NCI-H524 treated with DMSO at 0.1 percent for 48 hours (cell line): ENCODE data around the gene MEPCE.
A peak's percentile ranks its signal among the peaks of the same experiment; 100 is the strongest.

ENCODE experiments used
- DNase-seq: peaks from one replicate; lab custom pipeline; 2025; lab: John Stamatoyannopoulos, UW

Gene MEPCE

DNA sequence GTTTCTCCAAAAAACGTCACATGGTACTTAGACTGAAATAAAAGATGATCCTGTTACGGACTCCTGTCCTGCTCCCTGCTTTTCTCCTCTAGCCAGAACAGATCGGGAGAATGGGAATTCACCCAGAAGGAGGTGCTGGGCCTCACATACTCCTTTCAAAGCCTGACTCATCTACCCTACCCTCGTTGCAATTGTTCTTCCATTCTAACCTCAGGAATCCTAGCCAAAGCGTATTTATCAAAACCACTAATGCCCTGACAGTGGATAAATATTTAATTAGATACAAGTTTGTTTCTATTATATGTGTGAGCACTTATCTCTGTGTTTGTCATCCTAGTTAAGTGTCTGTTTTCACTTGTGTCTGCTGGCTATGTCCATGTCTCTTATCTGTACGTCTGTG, 22.9 kb upstream of the MEPCE start:
- no peak for DNase-seq

DNA sequence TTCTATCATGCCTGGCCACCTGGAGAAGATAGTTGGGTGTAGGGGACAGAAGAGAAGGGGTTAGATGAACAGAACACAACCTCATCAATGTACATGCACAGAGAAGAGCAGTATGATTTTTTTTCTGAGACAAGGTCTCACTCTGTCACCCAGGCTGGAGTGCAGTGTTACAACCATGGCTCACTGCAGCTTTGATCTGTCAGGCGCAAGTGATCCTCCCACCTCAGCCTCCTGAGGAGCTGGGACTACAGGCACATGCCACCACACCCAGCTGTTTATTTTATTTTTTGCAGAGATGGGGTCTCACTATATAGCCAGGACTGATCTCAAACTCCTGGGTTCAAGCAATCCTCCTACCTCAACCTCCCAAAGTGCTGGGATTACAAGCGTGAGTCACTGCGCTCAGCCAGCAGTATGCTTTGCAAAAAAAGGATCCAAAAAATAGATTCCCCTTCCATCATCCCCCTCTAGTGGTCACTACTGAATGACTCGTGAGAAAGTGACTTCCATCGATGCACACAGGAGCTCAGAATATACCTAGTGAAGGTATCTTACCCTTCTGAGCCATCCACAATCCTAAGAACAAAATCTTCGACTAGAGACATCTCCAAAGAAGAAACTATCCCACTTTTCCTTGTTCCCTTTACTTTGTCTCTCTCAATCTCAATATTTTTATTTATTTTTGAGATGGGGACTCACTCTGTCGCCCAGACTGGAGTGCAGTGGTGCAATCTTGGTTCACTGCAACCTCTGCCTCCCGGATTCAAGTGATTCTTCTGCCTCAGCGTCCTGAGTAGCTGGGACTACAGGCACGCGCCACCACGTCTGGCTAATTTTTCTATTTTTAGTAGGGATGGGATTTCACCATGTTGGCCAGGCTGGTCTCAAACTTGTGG, 22.1 kb upstream of the MEPCE start:
- DNase-seq = peak; percentile 21

DNA sequence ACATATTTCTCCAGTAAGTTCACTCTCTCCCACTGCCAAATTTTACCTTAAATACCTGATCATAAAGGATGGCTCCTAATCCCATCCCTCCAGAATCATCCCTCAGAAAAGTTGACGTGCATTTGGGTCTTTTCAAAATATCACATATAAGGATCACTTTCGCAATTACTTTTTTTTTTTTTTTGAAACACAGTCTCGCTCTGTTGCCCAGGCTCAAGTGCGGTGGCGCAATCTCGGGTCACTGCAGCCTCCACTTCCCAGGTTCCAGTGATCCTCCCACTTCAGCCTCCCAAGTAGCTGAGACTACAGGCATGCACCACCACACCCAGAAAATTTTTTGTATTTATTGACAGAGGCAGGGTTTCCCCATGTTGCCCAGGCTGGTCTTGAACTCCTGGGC, 18.5 kb upstream of the MEPCE start:
- no peak for DNase-seq

DNA sequence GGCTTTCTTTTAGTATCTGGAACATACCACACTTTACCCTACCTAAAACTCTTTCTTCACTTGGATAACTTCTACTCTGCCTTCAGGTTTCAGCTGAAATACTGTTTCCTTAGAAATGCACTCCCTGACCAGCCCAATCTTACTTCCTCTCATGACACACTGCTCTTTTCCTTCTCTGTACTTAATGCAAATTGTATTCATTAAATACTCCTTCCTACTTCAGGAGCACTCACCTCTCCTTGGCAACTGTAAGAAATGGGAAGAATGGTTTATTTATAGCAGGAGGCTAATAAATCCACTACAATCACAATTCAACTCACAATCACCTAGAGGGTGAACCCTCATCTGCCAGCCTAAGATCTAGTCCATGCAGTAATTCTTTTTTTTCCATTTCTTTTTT, 16.3 kb upstream of the MEPCE start:
- DNase-seq = no peak

DNA sequence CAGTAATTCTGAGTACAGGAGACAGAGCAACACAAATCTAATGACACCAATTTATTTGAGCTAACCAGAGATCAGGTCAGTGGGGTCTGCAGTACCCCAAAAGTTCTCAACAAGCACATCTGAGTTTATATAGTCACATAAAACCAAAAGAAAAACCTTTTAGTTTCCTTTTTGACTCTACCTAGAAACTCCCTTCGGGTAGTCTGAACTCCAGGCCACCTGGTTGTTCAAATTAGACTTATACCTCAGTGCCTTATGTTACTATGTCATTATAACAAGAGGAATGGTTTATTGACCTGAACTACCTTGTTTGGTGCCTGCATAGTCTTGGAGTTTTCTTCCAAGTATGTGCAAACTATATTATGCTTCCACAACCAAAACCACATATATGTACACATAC, 15.7 kb upstream of the MEPCE start:
- DNase-seq = no peak

DNA sequence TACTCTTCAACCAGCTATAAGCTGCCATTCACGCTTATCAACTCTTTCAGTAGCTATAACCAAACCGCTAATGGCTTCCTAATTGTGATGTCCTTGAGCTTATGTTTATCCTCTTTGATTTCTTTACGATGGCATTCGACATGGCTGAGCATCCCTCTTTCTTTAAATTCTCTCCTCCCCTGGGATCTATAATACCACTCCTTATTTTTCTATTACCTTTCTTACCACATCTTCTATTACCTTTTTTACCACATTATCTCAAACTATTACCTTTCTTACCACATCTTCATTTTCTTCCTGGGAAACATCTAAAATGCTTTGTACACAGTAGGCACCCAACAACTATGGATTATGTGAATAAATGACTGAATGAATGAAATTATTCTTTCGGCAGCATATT, 14.2 kb upstream of the MEPCE start:
- no peak for DNase-seq

DNA sequence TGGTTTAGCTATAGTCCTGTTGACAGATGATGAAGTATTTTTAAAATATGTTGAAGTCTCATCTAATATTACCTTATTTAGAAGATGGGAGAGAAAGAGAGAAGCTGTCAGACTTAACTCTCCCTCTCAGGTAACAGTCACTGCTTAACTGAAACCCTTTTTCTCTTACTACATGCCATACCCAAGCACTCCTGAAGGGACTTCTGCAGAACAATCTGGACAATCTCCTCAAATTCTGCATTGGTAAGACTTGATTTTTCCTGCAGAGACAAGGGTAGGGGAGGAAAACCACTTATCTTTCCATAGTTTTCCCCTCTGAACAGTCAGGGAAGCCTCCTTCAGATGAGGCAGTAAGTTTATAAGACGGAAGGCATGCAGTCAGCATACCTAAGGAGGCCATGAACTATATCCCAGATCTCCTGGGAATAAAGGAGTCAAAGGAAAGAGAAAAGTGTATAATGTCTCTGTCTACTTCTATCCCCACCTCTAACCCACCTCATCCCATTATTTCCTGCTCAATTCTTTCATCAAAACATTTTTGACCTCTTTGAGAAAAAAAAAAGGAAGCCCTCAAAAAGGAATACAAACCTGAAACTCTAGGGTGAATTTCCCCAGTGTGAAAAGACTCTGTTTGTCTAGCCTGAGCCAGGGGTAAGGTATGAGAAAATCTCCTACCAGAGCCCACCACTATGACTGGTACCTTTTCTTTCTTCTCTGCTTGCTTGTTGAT, 10.5 kb upstream of the MEPCE start:
- no peak for DNase-seq

DNA sequence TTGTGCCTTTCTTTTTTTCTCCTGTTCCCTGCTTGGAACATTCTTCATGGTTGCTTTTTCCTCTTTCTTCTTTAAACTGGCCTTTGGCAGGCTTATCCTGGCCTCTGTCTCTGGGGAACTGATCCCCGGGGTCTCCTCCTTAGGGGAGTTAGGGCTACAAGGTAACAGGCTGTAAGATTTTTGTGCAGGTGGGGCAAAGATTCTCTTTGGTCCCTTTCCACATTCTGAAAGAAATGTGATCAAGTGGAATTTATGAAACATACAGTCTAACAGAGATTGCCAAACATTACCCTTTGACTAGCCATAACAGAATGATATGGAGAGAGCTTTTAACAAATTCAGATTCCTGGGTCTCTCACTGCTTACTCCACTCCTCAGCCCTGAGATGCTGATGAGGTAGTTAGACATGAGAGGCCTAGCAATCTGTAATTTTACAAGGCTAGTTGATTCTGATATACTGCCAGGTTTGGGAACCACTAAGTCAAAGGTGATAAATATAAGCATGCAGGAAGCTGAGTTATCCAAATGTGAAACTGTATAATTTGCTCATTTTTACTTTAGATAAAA, 9.9 kb upstream of the MEPCE start:
- DNase-seq = no peak

DNA sequence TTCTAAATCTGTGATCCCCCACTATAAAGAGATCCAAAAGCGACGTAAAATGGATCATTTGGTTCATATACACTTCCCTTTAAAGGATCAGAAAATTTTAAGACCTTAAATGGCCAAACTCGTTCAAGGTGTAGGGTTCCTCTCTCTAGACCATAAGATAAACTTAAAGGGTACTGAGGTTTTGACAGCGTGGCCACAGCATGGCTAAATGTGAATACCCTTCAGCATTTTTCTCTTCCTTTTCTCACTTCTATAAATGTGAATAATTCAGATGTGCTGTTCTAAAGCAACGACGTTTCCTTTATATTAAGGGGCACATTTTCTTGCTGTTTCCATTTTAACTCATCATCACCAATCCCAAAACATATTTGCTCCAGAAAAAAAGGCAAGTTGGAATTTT, 6.3 kb upstream of the MEPCE start:
- no peak for DNase-seq

DNA sequence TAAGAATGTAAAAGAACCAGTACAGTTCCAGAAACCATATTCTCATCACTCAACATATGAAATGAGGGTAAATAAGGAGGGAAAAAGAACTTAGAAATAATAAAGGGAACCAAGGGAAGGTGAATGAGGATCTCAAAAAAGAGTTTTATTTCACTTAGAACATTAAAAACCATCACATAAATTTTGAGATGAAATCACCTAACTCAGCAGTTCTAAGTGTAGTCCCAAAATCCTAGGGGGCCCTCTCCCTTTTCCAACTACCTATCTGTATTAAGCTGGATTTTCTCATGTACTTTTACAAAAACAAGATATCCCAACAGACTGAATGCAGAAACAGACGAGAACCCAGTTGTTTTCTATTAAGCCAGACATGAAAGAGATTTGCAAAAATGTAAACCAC, 4.3 kb upstream of the MEPCE start:
- DNase-seq = no peak

DNA sequence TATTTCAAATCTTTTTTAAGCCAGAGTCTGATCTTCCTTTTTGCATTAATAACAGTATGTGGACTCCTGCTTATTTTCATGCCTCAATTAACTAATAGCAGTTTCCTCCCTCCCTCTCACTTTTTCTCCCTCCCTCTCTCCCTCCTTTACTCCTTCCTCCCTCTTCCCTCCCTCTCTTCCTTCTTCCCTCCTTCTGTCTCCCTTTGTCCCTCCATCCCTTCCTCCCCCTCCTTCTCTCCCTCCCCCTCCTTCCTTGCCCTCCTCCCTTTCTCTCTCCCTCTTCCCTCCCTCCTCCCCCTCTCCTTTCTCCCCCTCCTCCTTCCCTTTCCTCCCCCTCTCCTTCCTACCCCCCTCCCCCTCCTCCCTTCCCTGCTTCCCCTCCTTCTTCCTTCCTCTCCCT, 3.1 kb upstream of the MEPCE start:
- DNase-seq = no peak

DNA sequence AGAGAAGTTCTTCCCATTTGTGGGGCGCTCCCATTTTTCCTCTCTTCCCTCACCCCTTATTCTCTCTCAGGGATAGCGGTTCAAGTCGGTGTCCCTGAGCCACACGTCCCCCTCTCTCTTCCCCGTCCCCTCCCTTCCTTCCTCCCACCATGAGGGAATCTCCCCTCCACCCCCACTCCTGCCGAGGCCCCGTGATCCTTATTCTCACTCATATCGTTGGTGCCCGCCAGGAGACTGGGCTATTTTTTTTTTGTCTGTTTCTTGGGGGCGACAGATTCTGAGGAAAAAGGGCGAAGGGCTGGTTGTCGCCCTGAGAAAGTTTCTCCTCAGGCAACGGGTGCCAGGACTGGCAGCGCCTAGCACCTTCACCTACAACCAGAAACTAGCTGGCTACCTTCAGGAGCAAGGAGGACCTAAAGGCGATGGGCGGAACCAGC, 1.9 kb upstream of the MEPCE start:
- no peak for DNase-seq

DNA sequence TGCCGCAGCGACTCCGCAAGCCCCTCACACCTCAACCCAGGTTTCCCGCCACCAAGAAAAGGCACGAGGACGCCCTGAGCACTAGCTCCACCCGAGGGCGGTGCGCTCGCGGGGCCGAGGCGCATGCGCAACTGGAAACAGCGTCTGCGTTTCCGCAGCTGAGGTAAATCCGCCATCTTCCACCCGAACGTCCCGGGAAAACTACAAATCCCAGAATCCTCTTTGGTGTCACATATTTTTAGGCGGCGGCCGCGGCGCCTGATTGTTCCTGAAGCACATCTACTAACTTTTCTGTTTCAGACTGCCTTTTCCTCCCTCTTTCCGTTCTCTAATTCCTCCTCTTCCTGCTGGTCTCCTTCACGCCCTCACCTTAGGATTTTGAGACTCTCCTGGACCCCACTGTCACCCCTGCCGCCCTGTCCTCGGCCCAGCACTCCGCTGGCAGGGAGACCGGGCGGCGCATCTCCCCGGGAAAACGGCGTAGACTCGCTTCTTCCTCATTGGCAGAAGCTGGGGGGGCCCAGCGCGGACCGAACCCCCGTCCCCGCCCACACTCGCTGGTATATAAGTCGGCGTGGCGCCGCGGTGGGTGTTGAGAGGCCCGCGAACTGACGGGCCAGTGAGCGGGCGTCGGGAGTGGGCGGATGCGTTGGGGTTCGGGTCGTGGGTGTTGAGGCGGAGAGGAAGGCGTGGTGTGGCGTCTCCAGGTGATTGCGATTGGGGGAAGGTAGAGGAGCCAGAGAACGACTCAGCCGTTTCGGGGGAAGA, 1.2 kb upstream of the MEPCE start, which contains the start of gene ZCWPW1:
ZCWPW1 (minus strand) TSS at position 505 of the 768 bp plus-strand sequence. CDS start 8,054 bp downstream, outside the sequence.
- DNase-seq = peak; percentile 66

DNA sequence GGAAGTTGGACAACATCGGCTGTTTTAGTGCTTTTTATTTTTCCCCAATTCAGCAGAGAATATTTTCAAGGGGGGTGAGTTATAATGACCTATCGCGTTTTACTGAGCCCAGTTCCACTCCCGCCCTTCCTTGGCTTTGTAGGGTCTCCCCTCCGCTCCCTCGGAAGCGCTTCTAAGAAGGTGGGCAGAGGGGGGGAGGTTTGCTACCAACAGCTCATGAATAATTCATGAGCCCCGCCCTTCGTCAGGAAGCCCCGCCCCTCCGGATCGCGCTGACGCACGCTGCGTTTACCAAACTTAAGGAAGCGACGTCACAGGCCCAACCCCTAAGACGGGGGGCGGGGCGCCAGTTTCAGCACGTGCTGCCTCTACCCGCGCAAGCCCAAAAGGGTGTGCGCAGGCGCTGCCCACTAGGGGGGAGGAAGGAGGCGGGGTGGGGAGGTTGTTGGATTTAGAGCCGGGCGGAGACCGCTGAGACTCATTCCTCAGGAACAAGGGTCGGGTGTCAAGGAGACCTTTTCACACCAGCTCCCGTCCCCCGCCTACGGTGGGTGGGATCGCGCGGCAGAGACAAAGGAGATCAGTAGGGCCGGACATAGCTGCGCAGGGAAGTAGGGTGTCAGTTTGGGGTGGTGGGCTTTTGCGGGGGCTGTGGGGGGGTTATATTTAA, 529 bp upstream of the MEPCE start:
- DNase-seq = peak; percentile 89

DNA sequence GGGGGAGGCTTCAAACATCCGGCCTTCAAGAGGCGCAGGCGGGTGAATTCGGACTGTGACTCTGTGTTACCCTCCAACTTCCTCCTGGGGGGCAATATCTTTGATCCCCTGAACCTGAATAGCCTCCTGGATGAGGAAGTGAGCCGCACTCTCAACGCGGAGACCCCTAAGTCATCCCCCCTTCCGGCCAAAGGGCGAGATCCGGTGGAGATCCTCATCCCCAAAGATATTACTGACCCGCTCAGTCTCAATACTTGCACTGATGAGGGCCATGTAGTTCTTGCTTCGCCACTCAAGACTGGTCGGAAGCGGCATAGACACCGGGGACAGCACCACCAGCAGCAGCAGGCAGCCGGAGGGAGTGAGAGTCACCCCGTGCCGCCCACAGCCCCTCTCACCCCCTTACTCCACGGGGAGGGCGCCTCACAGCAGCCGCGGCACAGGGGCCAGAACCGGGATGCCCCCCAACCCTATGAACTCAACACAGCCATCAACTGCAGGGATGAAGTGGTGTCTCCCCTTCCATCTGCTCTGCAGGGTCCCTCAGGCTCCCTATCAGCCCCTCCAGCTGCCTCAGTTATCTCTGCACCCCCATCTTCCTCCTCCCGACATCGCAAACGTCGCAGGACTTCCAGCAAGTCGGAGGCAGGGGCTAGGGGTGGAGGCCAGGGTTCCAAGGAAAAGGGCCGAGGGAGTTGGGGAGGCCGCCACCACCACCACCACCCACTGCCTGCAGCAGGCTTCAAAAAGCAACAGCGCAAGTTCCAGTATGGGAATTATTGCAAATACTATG, 1.1 kb downstream of the MEPCE start:
- no peak for DNase-seq

DNA sequence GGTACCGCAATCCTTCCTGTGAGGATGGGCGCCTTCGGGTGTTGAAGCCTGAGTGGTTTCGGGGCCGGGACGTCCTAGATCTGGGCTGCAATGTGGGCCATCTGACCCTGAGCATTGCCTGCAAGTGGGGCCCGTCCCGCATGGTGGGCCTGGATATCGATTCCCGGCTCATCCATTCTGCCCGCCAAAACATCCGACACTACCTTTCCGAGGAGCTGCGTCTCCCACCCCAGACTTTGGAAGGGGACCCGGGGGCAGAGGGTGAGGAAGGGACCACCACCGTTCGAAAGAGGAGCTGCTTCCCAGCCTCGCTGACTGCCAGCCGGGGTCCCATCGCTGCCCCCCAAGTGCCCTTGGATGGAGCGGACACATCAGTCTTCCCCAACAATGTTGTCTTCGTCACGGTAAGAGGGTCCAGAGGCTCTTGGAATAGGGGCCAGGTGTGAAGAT, 1.7 kb downstream of the MEPCE start:
- no peak for DNase-seq

DNA sequence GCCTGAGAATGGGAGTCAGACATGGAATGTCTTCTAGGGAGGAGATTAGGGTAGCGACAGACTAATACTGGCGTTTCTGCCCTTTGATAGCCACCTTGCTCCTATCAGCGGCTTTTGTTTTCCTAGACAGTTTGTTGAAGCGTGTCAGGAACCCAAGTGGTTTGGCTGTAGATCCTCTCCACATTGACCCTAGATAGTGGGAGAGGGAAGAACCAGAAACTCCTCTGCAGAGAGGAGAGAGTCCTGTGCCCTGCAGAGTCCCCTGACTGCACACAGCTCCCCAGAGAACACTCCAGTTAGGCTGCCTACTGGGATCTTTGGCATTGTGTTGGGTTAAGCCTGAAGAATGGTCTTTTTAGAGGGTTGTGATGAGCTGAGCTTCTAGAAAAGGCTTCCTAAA, 2.4 kb downstream of the MEPCE start:
- DNase-seq = no peak

DNA sequence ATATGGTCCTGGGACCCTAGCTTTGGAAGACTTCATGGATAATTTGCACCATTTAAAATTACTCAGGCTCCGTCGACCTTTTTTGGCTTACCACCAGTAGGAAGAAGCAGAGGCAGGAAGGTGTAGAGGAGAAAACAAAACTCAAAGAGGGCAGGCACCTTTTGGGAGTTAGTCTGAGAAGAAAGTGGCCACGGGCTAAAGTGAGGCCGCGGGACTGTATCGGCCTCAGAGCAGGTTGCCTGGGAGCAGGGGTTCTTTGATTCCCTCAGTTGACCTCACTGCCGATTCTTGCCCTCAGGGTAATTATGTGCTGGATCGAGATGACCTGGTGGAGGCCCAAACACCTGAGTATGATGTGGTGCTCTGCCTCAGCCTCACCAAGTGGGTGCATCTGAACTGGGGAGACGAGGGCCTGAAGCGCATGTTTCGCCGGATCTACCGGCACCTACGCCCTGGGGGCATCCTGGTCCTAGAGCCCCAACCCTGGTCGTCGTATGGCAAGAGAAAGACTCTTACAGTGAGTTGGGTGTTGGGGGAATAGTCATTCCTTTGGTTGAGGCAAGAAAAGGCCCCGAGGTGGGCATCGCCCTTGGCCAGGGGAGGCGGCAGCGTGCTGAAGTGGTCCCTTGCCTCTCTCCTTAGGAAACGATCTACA, 3.1 kb downstream of the MEPCE start:
- DNase-seq = no peak

DNA sequence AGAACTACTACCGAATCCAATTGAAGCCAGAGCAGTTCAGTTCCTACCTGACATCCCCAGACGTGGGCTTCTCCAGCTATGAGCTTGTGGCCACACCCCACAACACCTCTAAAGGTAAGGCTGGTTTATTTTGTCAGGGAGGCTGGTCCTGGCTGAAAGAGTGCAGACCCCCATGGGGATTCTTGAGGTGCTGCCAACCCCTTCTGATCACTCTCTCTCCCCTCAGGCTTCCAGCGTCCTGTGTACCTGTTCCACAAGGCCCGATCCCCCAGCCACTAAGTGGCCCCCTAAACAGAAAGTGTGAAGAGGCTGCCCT, 3.6 kb downstream of the MEPCE start:
- DNase-seq = no peak

DNA sequence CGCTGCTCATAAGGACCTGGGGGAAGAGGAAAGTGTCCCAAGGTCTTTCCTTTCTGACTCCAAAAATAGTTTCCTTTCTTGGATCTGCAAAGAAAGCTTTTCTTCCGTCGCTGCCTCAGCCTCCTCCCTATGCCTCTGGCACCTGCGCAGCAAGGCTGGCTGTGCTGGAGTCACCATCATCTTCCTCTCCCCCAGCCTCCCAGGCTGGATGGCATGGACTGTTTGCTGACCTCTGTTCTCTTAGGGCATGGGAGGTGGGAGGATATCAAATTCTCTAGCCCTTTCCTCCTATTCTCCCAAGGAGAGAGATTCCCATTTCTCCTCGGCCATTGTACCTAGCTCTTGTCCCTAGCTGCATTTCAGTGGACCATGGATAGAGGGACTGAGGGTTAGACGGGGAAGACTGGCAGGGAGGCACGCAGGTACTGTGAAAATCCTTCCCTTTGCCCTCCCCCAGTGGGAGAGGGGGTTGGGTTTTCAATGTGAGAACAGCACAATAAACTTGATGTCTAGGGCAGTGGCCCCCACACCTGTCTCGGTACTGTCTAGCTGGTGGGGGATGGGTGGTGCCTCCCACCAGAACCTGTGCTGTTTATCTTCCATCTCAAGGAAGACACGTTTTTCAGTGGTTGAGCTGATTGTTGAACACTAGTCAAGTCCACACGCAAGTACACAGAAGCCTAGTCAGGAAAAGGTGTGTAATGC, 4.1 kb downstream of the MEPCE start:
- no peak for DNase-seq
